Nephron (organoid): ENCODE results near the gene BDH1.

Source experiments
- H3K27ac Mint-ChIP-seq, 3 experiments: 2 replicates each; pipeline ENCODE4 v1.8.0; 2020; ENCODE audit warnings: mixed read lengths in 3 of 3, mild to moderate bottlenecking in 2 of 3, moderate library complexity in 1 of 3
- H3K27me3 Mint-ChIP-seq: 2 replicates; pipeline ENCODE4 v1.8.0; 2021; ENCODE audit warnings: low read depth, mild to moderate bottlenecking, moderate library complexity, mixed read lengths
- H3K36me3 Mint-ChIP-seq: 2 replicates; pipeline ENCODE4 v1.8.0; 2020; ENCODE audit warnings: low read depth, mixed read lengths
- H3K4me1 Mint-ChIP-seq: 2 replicates; pipeline ENCODE4 v1.8.0; 2020; ENCODE audit warnings: mixed read lengths
- H3K4me3 Mint-ChIP-seq, 3 experiments: 2 replicates each; pipeline ENCODE4 v1.8.0; 2020; ENCODE audit warnings: mild to moderate bottlenecking in 3 of 3, mixed read lengths in 3 of 3, moderate library complexity in 2 of 3
- H3K9me3 Mint-ChIP-seq: 2 replicates; pipeline ENCODE4 v1.8.0; 2020; ENCODE audit warnings: mixed read lengths
- TF ChIP-seq, protein P1 (sequence below), 3 experiments: fragments of 200-600 bp; sonication (generic); IDR thresholded peaks; one replicate each; pipeline ENCODE4 v1.5.0; 2021; ENCODE audit warnings: antibody characterized with exemption in 3 of 3; ENCODE audit not compliant: unreplicated experiment in 3 of 3

Gene BDH1

GRCh38 chr3:197554196-197554561 lies 1.6 kb downstream of the BDH1 start:
- Mint-ChIP-seq H3K4me3 (peak overlapping the region; percentile 84 to 91 (median 87)), H3K4me1 (peaks cover 6% of the 10 kb centered on the region), H3K27ac (peak overlapping the region; percentile 73 to 86 (median 81)), H3K9me3 (no peaks in the 10 kb centered on the region), H3K36me3 (no peaks in the 10 kb centered on the region), H3K27me3 (peaks cover 29% of the 10 kb centered on the region)
- TF ChIP-seq, protein P1, sequence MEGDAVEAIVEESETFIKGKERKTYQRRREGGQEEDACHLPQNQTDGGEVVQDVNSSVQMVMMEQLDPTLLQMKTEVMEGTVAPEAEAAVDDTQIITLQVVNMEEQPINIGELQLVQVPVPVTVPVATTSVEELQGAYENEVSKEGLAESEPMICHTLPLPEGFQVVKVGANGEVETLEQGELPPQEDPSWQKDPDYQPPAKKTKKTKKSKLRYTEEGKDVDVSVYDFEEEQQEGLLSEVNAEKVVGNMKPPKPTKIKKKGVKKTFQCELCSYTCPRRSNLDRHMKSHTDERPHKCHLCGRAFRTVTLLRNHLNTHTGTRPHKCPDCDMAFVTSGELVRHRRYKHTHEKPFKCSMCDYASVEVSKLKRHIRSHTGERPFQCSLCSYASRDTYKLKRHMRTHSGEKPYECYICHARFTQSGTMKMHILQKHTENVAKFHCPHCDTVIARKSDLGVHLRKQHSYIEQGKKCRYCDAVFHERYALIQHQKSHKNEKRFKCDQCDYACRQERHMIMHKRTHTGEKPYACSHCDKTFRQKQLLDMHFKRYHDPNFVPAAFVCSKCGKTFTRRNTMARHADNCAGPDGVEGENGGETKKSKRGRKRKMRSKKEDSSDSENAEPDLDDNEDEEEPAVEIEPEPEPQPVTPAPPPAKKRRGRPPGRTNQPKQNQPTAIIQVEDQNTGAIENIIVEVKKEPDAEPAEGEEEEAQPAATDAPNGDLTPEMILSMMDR (IDR thresholded peaks at IDR 0.05; ENCODE audit: unreplicated experiment in 3 of 3) = no peak

- Mint-ChIP-seq H3K9me3 (no peaks in the 10 kb centered on the region), H3K4me3 (peak overlapping the region in 1 of 3 experiments; percentile 48), H3K27me3 (peaks cover 24% of the 10 kb centered on the region), H3K4me1 (peaks cover 14% of the 10 kb centered on the region), H3K36me3 (no peaks in the 10 kb centered on the region), H3K27ac (peak overlapping the region in 1 of 3 experiments; percentile 17)
- TF ChIP-seq, protein P1 (IDR thresholded peaks at IDR 0.05; ENCODE audit: unreplicated experiment in 3 of 3) = no peak
Observed at GRCh38 chr3:197552198-197552597, 3.6 kb downstream of the BDH1 start.

DNA sequence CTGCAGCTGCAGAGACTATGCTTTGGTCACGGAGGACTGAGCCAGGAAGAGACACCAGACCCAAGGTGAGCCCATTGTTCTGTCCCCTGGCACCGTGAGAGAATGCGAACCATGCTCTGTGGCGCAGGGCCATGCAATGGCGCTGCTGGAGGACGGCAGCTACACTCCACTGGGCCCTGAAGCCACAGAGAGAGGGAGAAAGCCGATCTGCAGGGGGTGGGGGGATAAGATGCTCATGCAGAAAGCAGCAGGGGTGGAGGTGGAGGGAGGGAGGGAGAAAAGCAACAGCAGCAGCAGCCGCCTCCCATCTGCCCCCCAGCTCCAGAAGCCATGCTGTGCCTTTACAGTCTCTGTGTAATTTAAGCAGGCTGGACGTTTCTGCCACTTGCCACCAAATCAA lies 5.3 kb downstream of the BDH1 start:
- peaks cover 18% of the 10 kb centered on the region for H3K4me1 Mint-ChIP-seq
- TF ChIP-seq, protein P1 (IDR thresholded peaks at IDR 0.05; ENCODE audit: unreplicated experiment in 3 of 3) = no peak
- no peak overlapping the region for H3K4me3 Mint-ChIP-seq

GRCh38 chr3:197549261-197549885 lies 6.4 kb downstream of the BDH1 start:
- H3K27me3 Mint-ChIP-seq = peaks cover 18% of the 10 kb centered on the region
- H3K36me3 Mint-ChIP-seq = no peaks in the 10 kb centered on the region
- H3K4me1 Mint-ChIP-seq = peaks cover 23% of the 10 kb centered on the region
- TF ChIP-seq, protein P1 (IDR thresholded peaks at IDR 0.05; ENCODE audit: unreplicated experiment in 3 of 3) = no peak
- H3K4me3 Mint-ChIP-seq = no peak overlapping the region
- peak overlapping the region in 2 of 3 experiments; percentile 57 to 62 for H3K27ac Mint-ChIP-seq
- no peaks in the 10 kb centered on the region for H3K9me3 Mint-ChIP-seq

More for the DNA sequence above, 5.3 kb downstream of the BDH1 start:
- Mint-ChIP-seq H3K36me3 (no peaks in the 10 kb centered on the region), H3K9me3 (no peaks in the 10 kb centered on the region), H3K27ac (peak overlapping the region in 2 of 3 experiments; percentile 32 to 62), H3K27me3 (peaks cover 15% of the 10 kb centered on the region)

GRCh38 chr3:197547306-197548011 lies 8.3 kb downstream of the BDH1 start:
- H3K27ac Mint-ChIP-seq = peak overlapping the region; percentile 18 to 79 (median 33)
- H3K27me3 Mint-ChIP-seq = peaks cover 22% of the 10 kb centered on the region
- no peaks in the 10 kb centered on the region for H3K36me3 Mint-ChIP-seq
- no peaks in the 10 kb centered on the region for H3K9me3 Mint-ChIP-seq
- H3K4me1 Mint-ChIP-seq = peaks cover 17% of the 10 kb centered on the region
- TF ChIP-seq, protein P1 (IDR thresholded peaks at IDR 0.05; ENCODE audit: unreplicated experiment in 3 of 3) = peak in 1 of 3 experiments; percentile 35
- H3K4me3 Mint-ChIP-seq = no peak overlapping the region
